HTERT RPE-1 (cell line): Measurements from ENCODE around the gene NCOA3.

Experiments
- in situ Hi-C: fragments of 300-500 bp; cut with MboI; formaldehyde crosslinking; loops from 4 replicates; pipeline ENCODE4 v1.14.3; 2020; ENCODE audit warnings: low sequenced_read_pairs

NCOA3 gene

DNA sequence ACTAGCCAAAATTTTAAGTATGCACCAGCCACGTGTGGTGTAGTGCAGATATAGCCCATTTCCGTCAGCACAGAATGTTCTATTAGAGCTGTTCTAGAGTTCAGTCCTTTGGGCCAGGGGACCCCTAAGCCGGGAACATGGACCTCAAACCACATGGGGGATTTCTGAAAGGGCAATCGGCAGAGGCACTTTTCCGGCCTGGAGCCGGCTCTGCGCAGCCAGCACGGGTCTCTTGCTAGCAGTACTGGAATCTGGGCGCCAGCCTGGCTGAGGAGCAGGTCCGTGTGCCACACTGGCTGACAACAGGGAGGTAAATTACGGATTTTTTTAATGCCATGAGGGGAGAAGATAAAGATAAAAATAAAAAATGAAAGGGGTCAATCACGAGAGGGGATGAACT is 163.1 kb downstream of the NCOA3 start:
- in situ Hi-C loops: no loop called here

DNA sequence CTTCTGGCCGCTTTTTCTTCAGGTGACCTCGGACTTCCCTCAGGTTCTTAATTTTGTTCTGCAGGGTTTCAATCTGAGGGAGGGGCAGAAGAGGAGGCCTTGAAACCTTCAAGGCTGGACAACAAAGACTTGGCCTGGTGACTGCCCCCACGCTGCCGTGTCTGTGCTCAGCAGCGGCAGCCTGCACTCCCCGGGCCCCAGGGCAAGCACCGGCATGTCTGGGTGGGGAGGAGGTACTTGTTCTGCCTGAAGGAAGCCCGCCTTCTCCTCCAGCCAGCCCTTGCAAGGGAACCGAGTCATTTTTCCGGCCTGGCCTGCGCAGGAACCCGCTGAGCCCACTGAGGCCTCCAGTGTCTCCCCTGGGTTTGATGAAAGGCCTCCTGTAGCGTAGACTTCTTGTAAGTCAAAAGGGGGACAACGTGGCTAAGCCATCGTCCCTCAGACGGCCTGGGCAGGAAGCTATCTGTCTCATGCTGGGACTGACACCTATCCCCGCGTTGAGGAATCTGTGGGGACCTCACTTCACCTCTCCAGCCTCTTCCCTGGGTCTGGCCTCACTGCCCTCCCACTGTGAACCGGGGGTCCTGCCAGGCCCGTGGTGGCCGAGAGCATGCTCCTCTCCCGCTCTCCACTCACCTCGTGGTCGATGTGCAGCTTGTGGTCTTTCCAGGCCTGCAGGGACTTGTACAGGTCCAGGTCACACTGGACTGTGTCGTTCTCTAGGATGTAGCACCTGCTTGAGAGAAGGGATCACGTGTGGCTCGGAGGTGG is 163.7 kb downstream of the NCOA3 start:
- in situ Hi-C loops: no loop called here

DNA sequence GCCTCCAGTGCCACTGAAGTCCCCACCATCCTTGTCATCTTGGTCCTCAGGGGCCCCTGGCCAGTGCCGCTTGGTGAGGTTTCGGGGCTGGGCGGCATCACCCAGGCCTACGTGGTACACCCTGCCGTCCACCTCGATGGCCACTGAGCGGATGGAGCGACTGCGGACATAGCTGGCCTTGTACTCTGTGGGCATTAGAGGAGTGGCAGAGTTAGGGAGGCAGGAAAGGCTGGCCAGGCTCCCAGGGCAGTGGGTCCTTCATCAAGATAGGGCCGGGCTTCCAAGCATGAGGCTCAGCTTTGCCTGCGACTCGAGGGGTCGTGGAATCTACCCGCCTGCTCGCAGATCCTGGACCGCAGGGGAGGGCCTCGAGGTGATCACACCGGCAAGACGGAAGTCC is 164.6 kb downstream of the NCOA3 start:
- in situ Hi-C loops: no loop called here

DNA sequence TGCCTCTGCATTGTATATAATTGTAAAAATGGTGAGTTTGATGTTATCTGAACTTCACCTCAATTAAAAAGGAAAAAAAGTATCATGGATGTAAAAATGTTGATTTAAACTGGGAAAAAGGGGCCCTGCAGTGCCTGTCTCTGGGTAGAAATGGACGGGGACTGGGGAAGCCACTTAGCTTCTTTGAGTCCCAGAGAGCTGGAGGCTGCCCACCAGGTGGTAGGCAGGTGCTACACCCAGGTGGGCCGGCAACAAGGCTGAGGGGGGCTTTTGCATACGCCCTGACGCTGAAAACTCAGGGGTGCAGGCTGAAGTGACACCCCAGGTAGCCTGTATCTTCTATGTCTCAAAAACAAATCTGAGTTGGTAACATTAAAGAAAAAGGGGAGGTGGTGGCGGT is 165.4 kb downstream of the NCOA3 start:
- in situ Hi-C loops: no loop called here

DNA sequence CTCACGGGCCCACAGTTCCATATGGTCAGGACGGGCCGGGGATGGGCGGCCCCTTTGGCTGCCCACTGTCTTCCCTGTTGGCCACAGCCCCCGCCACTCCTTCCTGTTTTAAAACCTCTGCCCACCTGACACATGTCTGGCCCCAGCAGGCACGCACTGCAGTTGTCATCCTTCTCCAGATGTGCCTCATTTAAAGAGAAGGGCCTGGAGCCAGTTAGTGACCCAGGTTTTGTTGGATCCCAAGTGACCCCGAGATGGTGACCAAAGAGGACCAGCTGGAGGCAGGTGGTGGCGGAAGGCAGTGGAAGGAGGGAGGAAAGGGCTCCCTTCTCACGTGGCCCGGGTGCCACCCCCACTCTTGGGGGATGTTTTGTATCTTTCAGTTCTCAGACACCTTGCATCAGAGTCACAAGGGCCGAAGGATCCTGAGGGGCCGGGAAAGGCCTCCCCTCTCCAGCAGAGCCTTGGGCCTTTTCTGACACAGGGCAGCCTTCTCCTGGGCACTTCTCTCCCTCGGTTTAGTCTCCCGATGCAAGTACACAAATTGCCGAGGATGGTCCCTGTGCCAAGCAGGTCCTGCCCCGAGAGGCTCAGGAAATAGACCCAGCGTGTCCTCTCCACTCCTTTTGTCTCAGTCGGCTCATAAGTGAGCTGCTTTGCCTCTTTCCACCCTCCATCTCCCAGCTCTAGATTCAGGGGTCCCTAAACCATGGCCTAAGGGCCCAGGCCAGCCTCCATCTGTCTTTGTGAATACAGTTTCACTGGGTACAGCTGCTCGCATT is 166.0 kb downstream of the NCOA3 start:
- in situ Hi-C loops: no loop called here

DNA sequence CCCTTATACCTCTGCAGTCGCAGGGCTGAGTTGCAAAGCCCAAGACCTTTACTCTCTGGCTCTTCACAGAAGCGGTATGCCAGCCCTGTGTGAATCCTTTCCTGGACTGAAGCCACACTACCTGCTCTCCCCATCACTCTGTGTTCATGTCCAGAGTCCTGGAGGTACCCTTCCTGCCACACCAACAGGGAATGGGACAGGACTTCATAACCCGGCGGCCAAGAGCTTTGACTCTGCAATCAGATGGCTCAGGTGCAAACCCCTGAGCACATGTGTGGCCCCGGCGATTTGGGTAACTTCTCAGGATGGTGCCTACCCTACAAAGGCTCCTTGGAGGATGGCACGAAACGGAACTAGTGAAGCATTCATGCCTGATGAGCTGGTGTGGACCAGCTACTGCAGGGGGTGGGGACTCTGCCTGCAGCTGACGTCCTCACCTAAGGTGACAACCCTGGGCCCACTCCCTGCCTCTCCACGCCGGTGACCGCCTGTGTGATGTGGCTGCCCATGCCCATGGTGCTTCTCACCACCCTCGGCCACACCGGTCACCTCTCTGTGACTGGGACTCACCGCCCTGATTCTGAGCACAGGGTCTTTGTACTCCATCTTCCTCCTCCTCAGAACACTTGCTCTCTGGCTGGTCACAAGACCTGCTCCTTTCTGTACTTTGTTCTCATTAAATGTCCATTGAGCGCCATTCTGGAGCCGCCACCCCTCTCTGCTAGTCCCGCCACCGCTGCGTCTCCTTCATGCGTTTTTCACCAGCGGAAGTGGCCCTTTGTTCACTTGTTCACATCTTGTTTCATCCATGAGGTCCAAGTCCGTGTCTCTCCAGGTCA is 166.8 kb downstream of the NCOA3 start:
- in situ Hi-C loops: no loop called here

DNA sequence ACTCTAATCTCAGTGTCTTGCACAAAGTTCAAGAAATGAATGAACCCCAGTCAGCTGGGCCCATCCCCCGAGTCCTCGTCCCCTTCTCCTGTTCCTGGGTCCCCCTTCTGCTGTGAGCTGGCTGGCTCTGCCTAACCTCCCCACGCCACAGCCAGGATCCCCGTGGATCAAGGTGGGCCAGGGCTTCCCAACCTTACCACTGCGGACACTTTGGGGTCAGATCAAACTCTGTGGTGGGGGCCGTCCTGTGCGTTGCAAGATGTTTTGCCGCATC is 167.4 kb downstream of the NCOA3 start:
- in situ Hi-C loops: no loop called here

DNA sequence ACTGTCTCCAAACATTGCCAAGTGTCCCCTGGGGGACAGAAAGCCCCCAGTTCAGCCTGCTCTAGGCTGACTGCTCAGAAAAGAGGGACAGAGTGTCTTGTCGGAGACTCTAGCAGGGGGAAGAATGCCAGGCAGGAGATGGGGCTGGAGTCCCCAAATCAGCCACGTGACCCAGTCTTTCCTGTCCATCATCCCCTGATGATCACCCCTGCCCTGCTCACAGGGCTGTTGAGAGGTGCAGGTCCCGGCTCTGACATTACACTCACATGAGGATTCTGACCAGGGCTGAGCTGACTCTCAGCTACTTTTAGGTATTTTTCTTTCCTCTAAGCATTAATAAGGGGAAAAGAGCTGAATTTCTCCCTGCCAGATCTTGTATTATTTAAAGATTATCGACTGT is 167.8 kb downstream of the NCOA3 start:
- in situ Hi-C loops: no loop called here

DNA sequence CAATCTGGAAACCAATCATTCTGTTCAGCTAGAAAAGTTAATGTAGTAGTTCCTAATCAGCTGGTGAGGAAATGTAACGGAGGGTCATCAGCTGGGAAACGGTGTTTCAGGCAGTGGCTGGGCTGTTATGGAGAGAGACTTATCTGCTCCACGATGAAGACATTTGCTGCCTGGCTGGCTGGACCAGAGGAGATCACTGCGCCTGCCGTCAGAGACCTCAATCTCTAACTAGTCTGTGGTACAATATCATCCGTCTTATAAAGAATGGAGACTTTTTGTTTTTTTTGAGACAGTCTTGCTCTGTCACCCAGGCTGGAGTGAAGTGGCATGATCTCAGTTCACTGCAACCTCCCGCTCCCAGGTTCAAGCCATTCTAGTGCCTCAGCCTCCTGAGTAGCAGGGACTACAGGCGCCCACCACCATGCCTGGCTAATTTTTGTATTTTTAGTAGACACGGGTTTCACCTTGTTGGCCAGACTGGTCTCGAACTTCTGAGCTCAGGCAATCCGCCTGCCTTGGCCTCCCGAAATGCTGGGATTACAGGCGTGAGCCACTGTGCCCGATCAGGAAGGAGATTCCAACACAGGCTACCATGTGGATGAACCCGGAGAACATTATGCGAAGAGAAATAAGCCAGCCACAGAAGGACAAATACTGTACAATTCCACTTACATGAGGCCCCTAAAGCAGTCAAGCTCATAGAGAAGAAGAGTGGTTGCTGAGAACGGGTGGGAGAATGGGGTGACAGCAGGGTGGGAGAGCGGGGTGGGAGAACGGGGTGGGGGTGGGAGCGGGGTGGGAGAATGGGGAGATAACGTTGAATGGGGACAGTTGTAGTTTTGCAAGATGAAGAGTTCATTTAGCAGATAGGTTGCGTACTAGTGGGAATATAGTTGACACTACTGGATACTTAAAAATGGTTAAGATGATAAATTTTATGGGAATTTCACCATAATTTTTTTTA is 168.5 kb downstream of the NCOA3 start:
- in situ Hi-C loops: no loop called here

DNA sequence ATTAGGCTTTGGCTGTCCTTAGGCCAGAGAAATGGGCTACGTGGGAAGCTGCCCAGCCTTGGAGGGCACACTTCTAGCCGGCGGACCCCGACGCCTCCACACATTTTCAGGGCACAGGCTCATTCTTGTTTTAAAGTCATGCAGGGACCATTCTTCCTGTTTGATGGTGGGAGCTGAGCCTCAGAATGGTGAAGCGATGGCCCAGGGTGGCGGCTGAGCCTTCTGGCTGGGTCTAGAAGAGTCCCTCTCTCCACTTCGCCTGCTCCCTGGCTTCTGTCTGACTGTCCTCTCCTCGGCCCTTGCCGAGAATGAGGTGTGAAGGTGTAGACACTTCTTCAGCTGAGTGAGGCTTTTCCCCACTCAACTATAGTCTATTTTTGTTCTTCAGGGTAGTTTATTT is 169.2 kb downstream of the NCOA3 start:
- in situ Hi-C loops: no loop called here

DNA sequence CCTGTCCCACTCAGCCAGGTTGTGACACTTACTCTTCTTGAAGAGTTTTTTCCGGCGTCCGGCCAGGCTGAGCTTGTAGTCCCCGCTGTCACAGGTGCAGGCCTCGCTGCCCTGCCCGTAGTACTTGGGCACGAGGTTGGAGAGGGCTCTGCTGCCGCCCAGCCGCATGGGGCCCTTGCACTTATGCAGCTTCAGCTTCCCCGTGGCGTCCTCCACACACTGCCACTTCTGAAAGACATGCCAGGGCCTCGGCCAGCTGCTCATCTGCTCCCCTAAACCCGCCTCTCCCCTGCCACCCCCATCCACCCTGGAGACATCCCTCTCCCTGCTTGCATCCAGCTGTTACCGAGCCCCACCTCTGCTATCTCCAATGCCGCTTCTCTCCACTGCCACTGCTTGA is 170.5 kb downstream of the NCOA3 start:
- in situ Hi-C loops: no loop called here

DNA sequence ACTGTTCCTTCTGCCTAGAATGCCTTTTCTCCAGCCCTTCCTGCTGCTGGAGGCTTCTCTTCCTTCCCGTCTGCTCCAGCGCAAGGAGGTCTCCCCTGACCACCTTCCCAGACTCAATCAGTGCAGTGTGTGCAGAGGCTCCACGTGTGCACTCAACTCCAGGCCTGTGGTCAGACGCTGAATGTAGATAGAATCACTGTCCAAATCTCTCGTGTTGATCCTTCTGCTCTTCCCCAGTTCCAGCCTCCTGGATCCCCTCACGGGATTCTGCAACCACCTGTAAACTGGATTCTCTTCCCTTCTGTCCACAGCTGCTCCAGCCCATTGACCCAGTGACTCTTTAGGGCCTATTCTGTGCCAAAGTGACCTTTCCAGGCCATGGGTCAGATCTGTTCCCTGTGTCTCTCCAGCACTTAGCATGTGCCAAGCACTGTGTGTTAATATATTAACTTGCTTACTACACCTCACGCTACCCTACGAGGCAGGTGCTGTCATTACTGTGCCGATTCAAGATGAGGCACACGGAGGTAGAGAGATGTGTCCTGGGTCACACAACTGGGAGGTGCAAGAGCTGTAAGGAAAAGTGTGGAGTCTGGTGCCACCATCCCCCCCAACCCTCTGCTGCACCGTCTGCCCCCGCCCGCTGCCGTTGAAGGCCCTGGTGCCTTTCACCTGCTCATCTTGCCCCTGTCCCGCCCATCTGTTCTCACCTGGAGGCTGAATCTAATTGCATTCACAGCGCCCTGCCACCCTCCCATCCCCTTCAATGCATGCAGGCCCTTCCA is 171.4 kb downstream of the NCOA3 start:
- in situ Hi-C loops: no loop called here

DNA sequence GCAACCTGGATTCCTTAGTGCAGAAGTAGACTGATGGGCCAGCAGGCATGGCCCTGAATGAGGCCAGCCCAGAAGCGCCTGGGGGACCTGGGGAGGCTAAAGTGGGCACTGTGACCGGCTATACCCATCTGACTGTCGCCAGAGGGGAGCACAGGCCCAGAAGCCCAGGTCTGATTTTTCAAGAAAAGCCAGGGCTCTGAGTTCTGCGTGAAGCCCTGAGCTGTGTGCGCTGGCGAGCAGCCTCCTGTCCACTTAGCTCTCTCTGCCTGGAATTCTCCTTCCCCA is 171.9 kb downstream of the NCOA3 start:
- in situ Hi-C loops: no loop called here

DNA sequence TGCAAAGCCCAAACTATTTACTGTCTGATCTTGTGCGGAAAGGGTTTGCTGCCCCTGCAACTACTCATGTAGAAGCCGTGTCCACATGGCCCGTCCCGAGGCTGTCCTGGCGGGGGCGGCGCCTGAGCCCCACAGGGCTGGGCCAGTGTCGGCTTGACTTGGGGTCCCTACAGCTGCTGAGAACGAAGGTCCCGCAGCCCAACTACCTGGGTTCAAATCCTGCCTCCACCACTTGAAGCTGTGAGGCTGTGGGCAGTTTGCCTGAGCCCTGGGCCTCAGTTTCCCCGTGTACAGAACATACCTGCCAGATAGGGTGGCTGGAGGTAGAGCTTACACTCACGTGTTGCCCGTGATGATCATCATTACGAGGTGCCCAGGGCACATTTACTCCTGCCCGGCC is 172.5 kb downstream of the NCOA3 start:
- in situ Hi-C loops: no loop called here

DNA sequence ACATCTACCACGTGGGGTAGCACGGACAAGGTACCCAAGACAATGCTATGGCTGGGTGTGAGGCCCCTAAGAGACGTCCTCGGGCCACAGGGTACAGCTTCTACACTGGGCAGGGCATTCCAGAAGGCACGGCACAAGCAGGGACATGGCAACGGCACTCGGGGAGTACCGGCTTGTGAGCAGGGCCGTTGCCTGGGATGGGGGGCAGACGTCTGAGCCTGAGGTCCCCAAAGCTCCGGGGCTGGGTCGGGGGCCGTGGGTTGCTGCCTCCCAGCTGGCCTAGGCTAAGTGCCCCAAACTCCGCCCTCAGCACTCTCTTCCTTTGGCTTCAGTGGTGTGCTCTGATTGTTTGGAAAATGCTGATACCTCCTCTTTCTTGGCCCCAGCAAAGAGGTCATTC is 173.0 kb downstream of the NCOA3 start:
- in situ Hi-C loops: no loop called here

DNA sequence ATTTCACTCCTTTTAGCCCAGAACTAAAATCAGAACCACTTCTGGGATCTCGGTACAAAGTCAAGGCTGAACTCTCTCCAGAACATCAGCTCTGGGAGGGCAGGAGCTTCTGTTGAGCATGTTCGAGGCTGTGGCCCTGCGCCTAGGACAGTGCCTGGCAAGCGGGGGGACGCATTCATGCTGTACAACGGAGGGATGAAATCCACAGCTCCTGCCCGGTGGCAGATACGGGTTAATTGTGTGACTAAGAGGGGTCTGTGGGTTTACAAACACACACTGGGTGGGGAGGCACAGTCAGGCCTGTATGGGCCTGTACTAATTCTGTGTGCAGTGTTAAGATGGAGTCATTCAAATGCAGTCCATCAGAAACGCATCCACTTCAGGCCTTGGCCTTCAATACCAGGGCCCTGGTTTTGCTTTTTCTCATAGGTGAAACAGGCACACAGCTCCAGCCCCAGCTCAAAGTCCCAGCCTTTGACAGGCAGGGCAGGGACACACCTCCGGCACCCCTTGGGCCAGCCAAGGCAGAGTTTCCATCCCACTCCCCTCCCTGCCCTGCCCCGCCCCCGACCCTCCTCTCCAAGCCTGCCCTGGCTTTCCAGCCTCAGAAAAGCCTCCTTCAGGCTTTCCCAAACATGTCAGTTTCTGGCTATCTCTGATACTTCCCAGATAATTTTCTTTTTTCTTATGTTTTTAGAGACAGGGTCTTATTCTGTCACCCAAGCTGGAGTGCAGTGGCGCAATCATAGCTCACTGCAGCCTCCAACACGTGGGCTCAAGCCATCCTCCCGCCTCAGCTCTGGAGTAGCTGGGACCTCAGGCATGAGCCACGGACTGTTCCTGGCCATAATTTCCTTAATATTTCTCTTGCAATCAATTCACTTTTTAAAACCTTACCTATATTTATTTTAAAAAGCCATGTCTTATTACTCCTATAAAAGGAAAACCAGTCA is 173.8 kb downstream of the NCOA3 start:
- in situ Hi-C loops: no loop called here

DNA sequence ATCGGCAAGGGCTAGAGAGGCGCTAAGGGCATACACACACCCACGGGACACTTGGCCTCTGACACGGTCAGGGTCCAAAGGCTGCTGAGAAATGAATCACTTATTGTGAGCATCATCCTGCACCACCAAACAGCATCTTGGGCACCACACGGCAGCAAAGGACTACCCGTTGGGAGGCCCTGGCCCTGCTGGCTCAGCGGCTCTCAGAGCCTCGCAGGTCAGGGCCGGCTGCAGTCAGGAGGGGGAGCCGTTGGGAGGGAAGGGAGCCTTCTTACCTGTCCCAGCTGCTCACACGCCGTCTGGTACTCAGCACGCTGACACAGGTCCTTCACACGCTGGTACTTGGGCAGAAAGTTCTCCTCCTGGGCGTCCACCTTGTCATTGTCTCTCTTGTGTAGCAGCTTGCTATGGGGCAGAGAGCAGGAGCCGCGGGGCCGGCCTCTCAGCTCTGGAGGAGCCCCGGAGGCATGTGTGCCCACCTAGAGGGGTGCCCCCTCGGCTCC is 174.6 kb downstream of the NCOA3 start:
- in situ Hi-C loops: no loop called here

DNA sequence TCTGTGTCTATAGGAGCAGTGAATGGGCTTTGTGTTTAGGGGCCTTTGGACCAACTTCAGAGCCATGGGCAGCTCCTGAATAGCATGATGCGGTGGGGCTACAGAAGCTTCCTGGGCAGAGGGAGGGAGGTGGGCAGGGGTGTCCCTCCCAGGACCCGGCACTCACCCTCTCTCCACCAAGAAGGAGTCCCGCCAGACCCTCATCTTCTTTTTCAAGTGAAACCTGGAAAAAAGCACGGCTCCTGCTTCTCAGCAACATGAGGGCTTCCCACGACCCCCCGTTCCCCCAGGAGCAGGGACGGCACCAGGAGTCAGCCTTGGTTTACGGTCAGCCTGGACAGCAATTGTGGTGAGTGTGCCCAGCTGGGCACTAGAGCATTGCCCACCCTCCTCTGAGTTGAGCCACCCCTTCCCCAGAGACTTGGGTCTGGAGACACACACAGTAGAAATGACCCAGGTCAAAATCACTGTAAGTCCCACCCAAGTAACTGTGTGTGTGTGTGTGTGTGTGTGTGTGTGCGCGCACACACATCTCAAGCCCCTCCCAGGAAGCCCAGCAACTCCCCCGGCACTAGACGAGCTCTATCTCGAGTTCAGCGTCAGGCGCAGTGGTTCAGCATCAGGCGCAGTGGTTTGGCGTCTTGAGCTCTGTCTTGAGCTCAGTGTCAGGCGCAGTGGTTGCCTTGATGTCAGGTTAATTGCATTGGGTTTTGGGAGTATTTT is 175.4 kb downstream of the NCOA3 start:
- in situ Hi-C loops: no loop called here
